Esophagus squamous epithelium (tissue), 4 donors: ENCODE data around the gene CD3E.

Experiments
- POLR2A ChIP-seq, 4 donors: fragments of 450-650 bp; IDR thresholded peaks; one replicate each; pipeline ENCODE4 v1.6.1; 2017; ENCODE audit warnings: antibody characterized with exemption in 4 of 4, mild to moderate bottlenecking in 4 of 4, moderate library complexity in 3 of 4
- TF ChIP-seq, protein P1 (sequence below), 6 experiments: fragments of 450-650 bp in 4 of 6; fragments of 200-600 bp in 2 of 6; sonication (generic) in 2 of 6; IDR thresholded peaks; one replicate each; pipeline ENCODE4 v1.5.1; 2016 to 2019; ENCODE audit warnings: antibody characterized with exemption in 6 of 6, mild to moderate bottlenecking in 4 of 6, moderate library complexity in 4 of 6

DNA sequence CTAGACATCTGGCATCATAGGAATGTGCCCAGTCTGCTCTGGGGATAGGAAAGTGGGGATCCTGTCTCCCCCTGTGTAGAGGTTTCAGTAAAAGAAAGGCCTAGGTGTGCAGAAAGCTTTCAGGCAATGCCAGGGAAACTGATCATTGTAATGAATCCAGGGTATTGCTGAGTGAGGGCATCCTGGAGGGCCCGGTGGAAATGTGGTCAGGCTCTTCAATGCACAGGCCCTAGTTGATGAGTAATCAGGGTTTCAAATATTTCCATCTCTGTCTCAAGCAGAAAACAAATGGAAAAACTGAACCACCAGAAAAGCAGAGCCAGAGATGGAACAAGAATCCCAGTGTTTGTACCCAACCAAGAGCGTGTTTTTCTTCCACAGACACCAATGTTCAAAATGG is 2.0 kb downstream of the CD3E start:
- TF ChIP-seq, protein P1, sequence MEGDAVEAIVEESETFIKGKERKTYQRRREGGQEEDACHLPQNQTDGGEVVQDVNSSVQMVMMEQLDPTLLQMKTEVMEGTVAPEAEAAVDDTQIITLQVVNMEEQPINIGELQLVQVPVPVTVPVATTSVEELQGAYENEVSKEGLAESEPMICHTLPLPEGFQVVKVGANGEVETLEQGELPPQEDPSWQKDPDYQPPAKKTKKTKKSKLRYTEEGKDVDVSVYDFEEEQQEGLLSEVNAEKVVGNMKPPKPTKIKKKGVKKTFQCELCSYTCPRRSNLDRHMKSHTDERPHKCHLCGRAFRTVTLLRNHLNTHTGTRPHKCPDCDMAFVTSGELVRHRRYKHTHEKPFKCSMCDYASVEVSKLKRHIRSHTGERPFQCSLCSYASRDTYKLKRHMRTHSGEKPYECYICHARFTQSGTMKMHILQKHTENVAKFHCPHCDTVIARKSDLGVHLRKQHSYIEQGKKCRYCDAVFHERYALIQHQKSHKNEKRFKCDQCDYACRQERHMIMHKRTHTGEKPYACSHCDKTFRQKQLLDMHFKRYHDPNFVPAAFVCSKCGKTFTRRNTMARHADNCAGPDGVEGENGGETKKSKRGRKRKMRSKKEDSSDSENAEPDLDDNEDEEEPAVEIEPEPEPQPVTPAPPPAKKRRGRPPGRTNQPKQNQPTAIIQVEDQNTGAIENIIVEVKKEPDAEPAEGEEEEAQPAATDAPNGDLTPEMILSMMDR (IDR thresholded peaks at IDR 0.05) = no peak
- no peak for TF ChIP-seq POLR2A (IDR thresholded peaks at IDR 0.05)
